Large intestine (tissue), 3 donors: ENCODE results near the gene PLEKHA1. TPM values are rescaled to one million over a fixed set of nuclear protein-coding genes. Genes with fewer than 3 reads are reported as not detected.

Experiments used
- DNase-seq, 2 donors: peaks; one replicate each; pipeline versions ENCODE4 v3.0.0 to v3.0.0-alpha.2; 2013
- H3K27ac ChIP-seq: one replicate; pipeline ENCODE4 v1.5.1; 2013; ENCODE audit warnings: low read length
- H3K27me3 ChIP-seq: 2 replicates; pipeline ENCODE4 v1.6.1; 2013; ENCODE audit warnings: low read length; ENCODE audit not compliant: control insufficient read depth, insufficient read depth
- H3K36me3 ChIP-seq: 2 replicates; pipeline ENCODE4 v1.6.1; 2013; ENCODE audit warnings: low read length; ENCODE audit not compliant: control insufficient read depth, insufficient read depth
- H3K4me1 ChIP-seq: one replicate; pipeline ENCODE4 v1.6.1; 2013; ENCODE audit warnings: low read length; ENCODE audit not compliant: control insufficient read depth, insufficient read depth
- H3K4me3 ChIP-seq: one replicate; pipeline ENCODE4 v1.5.1; 2013; ENCODE audit warnings: low read length
- H3K9me3 ChIP-seq: one replicate; pipeline ENCODE4 v1.6.1; 2013; ENCODE audit warnings: mild to moderate bottlenecking, low read depth, low read length, moderate library complexity; ENCODE audit not compliant: control insufficient read depth
- WGBS: methylation state at CpG from one replicate; pipeline ENCODE4 v1.1.5; 2013; ENCODE audit warnings: low lambda C conversion rate; ENCODE audit not compliant: insufficient coverage; 5-methylcytosine and 5-hydroxymethylcytosine counted together
- polyA plus RNA-seq: library from polyadenylated mRNA; unstranded; fragments of 120-200 nt; gene quantifications from one replicate; pipeline ENCODE4 v1.2.1, GENCODE V29; 2013

The PLEKHA1 gene
- polyA plus RNA-seq, 1 donor, result 65.6 TPM

DNA sequence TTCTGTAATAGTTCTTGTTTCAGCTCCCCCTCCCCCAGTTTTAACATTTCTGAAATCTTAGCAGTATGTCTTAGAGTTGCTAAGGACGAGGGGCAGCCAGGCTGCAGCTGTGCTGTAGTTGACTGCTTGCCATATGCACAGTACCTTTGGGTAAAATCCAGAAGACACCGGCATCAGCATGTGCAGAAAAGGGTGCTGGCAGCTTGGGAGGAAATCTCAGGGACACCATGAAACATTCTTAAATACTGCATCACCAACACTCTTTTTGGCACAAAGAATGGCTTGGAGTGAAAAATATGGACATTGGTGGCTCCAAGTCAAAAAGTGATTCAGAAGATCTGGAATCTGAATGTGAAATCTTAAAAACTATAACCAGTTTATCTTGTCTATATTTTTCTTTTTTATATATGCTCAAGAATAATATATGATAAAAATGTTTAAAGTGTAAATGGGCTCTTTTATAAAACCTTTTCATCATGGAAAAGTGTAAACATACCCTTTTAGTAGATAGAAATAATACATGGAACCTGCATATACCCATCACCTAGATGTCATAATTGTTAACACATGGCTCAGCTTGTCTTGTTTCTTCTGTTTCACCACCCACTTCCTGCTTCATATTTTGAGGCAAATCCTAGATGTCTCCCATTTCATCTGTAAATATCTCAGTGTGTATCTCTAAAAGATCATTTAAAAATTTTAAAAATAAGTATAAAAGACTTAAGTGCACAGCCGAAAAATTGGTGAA is 45.5 kb downstream of the PLEKHA1 start:
- WGBS, result 100% methylated on average over 1 of the region's 3 CpGs
- H3K36me3 ChIP-seq, result peaks cover 42% of the 10 kb centered on the region
- no peaks in the 10 kb centered on the region for H3K27me3 ChIP-seq
- no peaks in the 10 kb centered on the region for H3K9me3 ChIP-seq
- H3K4me3 ChIP-seq, result no peak overlapping the region
- H3K27ac ChIP-seq, result no peak overlapping the region
- DNase-seq, result no peak
- H3K4me1 ChIP-seq, result no peaks in the 10 kb centered on the region

DNA sequence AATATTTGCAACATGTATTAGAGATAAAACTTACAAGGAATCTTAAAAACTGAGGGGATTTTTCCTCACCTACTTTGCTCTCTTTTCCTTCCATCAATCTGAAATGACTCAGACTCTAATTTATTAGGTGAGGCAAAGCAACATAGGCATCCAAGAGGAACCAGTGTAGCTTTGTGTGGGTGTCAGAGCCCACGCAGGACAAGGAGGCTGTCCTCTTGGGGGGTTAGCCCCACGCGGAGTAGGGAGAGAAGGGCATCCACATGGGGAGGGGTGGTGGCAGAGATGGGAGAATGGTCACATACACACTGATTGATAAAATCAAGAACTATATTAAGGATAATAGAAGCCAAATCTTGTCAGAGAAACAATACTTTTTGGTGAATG is 46.1 kb downstream of the PLEKHA1 start:
- H3K4me3 ChIP-seq, result no peak overlapping the region
- no peaks in the 10 kb centered on the region for H3K27me3 ChIP-seq
- no peak for DNase-seq
- no CpG with 5 or more reads among the region's 3 CpGs for WGBS
- H3K27ac ChIP-seq, result no peak overlapping the region
- no peaks in the 10 kb centered on the region for H3K4me1 ChIP-seq
- H3K36me3 ChIP-seq, result peaks cover 42% of the 10 kb centered on the region
- H3K9me3 ChIP-seq, result no peaks in the 10 kb centered on the region

GRCh38 chr10:122421054-122421625 is 46.6 kb downstream of the PLEKHA1 start:
- H3K36me3 ChIP-seq, result peaks cover 38% of the 10 kb centered on the region
- H3K9me3 ChIP-seq, result no peaks in the 10 kb centered on the region
- no peak overlapping the region for H3K27ac ChIP-seq
- H3K27me3 ChIP-seq, result no peaks in the 10 kb centered on the region
- H3K4me3 ChIP-seq, result no peak overlapping the region
- WGBS, result 100% methylated on average over 2 of the region's 3 CpGs
- DNase-seq, result no peak
- no peaks in the 10 kb centered on the region for H3K4me1 ChIP-seq

DNA sequence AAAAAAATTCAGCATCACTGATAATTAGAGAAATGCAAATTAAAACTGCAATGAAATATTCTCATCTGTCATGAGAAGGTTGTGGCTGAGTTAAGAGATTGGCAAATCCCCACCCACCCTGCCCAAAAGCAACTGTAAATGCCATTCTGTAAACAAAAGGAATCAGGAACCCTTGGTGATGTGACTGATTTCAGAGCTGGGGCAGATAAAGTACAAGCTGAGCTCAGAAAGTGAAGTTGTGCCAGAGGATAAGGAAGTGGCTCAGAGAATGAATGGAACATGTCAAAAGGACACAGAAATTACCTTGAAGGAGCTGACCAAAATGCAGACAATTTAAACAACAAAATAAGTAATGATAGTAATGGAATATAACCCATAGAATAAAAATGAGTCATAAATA is 47.2 kb downstream of the PLEKHA1 start:
- Histone ChIP-seq H3K36me3 (peaks cover 34% of the 10 kb centered on the region), H3K27me3 (no peaks in the 10 kb centered on the region), H3K4me3 (no peak overlapping the region), H3K9me3 (no peaks in the 10 kb centered on the region), H3K4me1 (no peaks in the 10 kb centered on the region), H3K27ac (no peak overlapping the region)
- no peak for DNase-seq

GRCh38 chr10:122422266-122422989 is 47.9 kb downstream of the PLEKHA1 start:
- DNase-seq, result no peak

GRCh38 chr10:122424059-122424458 is 49.6 kb downstream of the PLEKHA1 start:
- no peak for DNase-seq
- Histone ChIP-seq H3K4me3 (no peak overlapping the region), H3K4me1 (no peaks in the 10 kb centered on the region), H3K27ac (no peak overlapping the region), H3K9me3 (no peaks in the 10 kb centered on the region), H3K27me3 (no peaks in the 10 kb centered on the region), H3K36me3 (peaks cover 28% of the 10 kb centered on the region)
- WGBS, result no CpG with 5 or more reads among the region's 2 CpGs

More at GRCh38 chr10:122422266-122422989, 47.9 kb downstream of the PLEKHA1 start:
- Histone ChIP-seq H3K9me3 (no peaks in the 10 kb centered on the region), H3K4me3 (no peak overlapping the region), H3K27me3 (no peaks in the 10 kb centered on the region), H3K36me3 (peaks cover 32% of the 10 kb centered on the region), H3K27ac (no peak overlapping the region), H3K4me1 (no peaks in the 10 kb centered on the region)
- WGBS, result 40% methylated on average over 1 of the region's 5 CpGs

GRCh38 chr10:122426829-122427228 is 52.3 kb downstream of the PLEKHA1 start:
- Histone ChIP-seq H3K27me3 (no peaks in the 10 kb centered on the region), H3K9me3 (no peaks in the 10 kb centered on the region), H3K4me1 (no peaks in the 10 kb centered on the region), H3K4me3 (no peak overlapping the region), H3K27ac (no peak overlapping the region), H3K36me3 (peaks cover 26% of the 10 kb centered on the region)
- WGBS, result 92% methylated on average over 6 of the region's 6 CpGs
- DNase-seq, result no peak

- peaks cover 23% of the 10 kb centered on the region for H3K36me3 ChIP-seq
- H3K4me1 ChIP-seq, result no peaks in the 10 kb centered on the region
- no peaks in the 10 kb centered on the region for H3K27me3 ChIP-seq
- H3K4me3 ChIP-seq, result no peak overlapping the region
- H3K9me3 ChIP-seq, result no peaks in the 10 kb centered on the region
- no peak for DNase-seq
- WGBS, result no CpG with 5 or more reads among the region's 2 CpGs
- no peak overlapping the region for H3K27ac ChIP-seq
These were observed 52.8 kb downstream of the PLEKHA1 start for GRCh38 chr10:122427280-122427679.

- no peak for DNase-seq
- no peak overlapping the region for H3K4me3 ChIP-seq
- H3K36me3 ChIP-seq, result peaks cover 5% of the 10 kb centered on the region
- H3K4me1 ChIP-seq, result no peaks in the 10 kb centered on the region
- H3K9me3 ChIP-seq, result no peaks in the 10 kb centered on the region
- WGBS, result 0% methylated on average over 1 of the region's 3 CpGs
- H3K27ac ChIP-seq, result no peak overlapping the region
- no peaks in the 10 kb centered on the region for H3K27me3 ChIP-seq
These were observed 60.8 kb downstream of the PLEKHA1 start for GRCh38 chr10:122435212-122435827.

DNA sequence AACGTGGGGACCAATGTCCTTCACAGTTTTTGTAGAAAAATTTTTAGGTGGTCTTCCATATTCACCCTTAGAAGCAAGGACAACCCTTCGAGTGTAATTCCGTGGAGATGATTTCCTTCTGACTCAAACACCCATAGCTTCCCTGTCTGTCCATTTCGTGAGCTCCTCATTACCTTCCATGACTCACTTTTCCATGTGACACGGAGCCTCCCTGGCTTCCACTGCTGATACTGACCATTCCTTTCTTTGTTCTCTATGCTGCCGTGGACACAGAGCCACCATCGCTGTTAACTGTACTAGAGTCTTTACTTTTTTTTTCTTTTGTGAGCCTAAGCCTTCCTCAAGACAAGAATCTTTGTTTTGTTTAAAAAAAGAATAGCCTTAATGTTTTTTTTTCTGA is 67.5 kb downstream of the PLEKHA1 start:
- Histone ChIP-seq H3K4me1 (no peaks in the 10 kb centered on the region), H3K27me3 (no peaks in the 10 kb centered on the region), H3K9me3 (no peaks in the 10 kb centered on the region), H3K4me3 (no peak overlapping the region), H3K36me3 (no peaks in the 10 kb centered on the region), H3K27ac (no peak overlapping the region)
- no peak for DNase-seq
- 82% methylated on average over 6 of the region's 7 CpGs for WGBS
